GM13976 (cell line): ENCODE measurements around the gene CEP162.
"Not testable (repeated sequence)": the region's sequence is repeated elsewhere in the genome, so short reads cannot be mapped to it uniquely, and the experiment has no call there.

ENCODE experiments used
- DNase-seq: peaks from one replicate; pipeline ENCODE4 v3.0.0; 2012; ENCODE audit warnings: low spot score
- in situ Hi-C: fragments of 300-500 bp; cut with MboI; formaldehyde crosslinking; loops from one replicate; pipeline ENCODE4 v1.12.0; 2022; ENCODE audit warnings: low sequenced_read_pairs, mixed read lengths, inconsistent platforms; ENCODE audit not compliant: unreplicated experiment
- TF ChIP-seq, protein P1 (sequence below): IDR thresholded peaks from 2 replicates; pipeline ENCODE4 v1.5.1; 2012; ENCODE audit warnings: borderline replicate concordance, mild to moderate bottlenecking; ENCODE audit not compliant: insufficient read depth; ENCODE audit errors: extremely low read depth, missing control alignments, control extremely low read depth

The CEP162 gene

GRCh38 chr6:84228198-84228543 is 728 bp upstream of the CEP162 start:
- TF ChIP-seq, protein P1, sequence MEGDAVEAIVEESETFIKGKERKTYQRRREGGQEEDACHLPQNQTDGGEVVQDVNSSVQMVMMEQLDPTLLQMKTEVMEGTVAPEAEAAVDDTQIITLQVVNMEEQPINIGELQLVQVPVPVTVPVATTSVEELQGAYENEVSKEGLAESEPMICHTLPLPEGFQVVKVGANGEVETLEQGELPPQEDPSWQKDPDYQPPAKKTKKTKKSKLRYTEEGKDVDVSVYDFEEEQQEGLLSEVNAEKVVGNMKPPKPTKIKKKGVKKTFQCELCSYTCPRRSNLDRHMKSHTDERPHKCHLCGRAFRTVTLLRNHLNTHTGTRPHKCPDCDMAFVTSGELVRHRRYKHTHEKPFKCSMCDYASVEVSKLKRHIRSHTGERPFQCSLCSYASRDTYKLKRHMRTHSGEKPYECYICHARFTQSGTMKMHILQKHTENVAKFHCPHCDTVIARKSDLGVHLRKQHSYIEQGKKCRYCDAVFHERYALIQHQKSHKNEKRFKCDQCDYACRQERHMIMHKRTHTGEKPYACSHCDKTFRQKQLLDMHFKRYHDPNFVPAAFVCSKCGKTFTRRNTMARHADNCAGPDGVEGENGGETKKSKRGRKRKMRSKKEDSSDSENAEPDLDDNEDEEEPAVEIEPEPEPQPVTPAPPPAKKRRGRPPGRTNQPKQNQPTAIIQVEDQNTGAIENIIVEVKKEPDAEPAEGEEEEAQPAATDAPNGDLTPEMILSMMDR, result no peak
- in situ Hi-C loops, result loop anchor here (25.0 kb wide), 1 partner anchor 616 kb away; no protein-coding TSS in a partner anchor
- DNase-seq, result no peak

DNA sequence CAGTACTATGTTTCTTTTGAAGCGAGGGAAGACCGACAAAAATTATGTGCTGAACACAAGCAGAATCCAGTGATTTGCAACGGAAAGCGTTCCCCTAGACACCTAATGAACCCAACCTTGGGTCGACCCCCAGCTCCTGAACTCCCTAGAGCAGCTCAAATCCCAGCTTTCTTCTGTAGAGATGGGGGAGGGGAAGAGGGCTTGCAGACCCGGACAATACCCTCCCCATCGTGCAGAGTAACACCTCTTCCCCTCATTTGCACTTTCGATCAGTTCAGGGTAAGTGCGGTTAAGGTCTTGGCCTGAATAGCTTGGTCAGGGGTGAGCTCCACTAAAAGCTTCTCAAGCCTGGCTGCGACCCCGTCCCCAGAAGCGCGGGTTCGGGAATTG is 404 bp downstream of the CEP162 start:
- in situ Hi-C loops, result loop anchor here (25.0 kb wide), 1 partner anchor 615 kb away; no protein-coding TSS in a partner anchor
- no peak for DNase-seq
- TF ChIP-seq, protein P1, result no peak

DNA sequence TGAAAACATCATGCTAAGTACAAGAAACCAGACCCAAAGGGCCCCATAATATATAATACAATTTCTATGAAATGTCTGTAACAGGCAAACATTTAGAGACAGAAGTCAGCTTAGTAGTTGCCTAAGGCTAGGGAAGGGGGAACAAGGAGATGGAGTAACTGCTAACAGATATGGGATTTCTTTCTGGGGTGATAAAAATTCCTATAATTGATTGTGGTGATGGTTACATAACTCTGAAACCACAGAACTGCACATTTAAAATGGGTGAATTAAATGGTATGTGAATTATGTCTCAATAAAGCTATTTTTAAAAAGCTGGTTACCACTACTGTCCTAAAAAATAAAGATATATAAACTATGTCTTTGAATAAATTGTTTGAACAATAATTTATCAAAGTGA is 3.2 kb downstream of the CEP162 start:
- in situ Hi-C loops, result loop anchor here (5.0 kb wide), 1 partner anchor 347 kb away; no protein-coding TSS in a partner anchor
- no peak for DNase-seq
- TF ChIP-seq, protein P1, result no peak

- in situ Hi-C loops, result loop anchor here (5.0 kb wide), 1 partner anchor 346 kb away; no protein-coding TSS in a partner anchor
- not testable (repeated sequence) for DNase-seq
Observed at GRCh38 chr6:84223608-84224007, 3.8 kb downstream of the CEP162 start.

DNA sequence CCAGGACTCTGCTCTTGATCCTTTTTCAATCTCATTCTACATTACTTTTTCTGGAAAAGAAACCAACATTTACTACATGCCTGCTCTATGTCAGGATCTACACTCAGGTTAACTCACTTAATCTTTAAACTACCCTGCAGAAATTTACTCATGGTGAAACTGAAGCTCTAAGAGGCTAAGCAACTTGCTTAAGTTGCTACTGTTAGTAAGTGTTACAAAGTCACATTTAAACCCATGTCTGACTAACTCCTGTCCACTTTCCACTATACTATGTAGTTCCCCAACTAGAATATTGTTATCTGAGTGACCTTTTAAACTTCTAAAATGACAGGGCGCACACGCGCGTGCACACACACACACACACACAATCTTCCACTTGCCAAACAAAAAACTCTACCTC is 5.0 kb downstream of the CEP162 start:
- in situ Hi-C loops, result loop anchor here (5.0 kb wide), 1 partner anchor 345 kb away; no protein-coding TSS in a partner anchor
- TF ChIP-seq, protein P1, result no peak
- DNase-seq, result no peak

GRCh38 chr6:84220809-84221409 is 6.5 kb downstream of the CEP162 start:
- in situ Hi-C loops, result loop anchor here (5.0 kb wide), 1 partner anchor 344 kb away; no protein-coding TSS in a partner anchor
- no peak for DNase-seq
- TF ChIP-seq, protein P1, result peak; percentile 23

DNA sequence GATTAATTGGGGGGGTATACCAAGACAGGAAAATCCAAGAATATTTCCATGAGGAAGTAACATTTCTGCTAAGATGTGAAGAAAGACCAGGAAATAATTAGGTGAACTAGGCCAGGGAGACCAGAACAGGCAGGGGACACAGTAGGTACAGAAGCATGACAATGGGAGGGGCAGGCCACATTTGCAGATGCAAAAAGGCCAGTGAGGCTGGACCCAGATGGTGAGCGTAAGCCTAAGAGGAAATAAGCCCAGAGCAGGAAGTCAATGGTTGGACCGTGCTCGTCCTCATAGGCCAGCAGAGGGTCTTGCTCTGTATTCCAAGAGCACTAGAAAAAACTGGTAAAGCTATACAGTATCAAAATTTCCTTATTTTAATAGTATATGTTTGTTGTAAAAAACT is 9.4 kb downstream of the CEP162 start:
- no peak for DNase-seq
- in situ Hi-C loops, result no loop called here
- TF ChIP-seq, protein P1, result no peak
